Embryonic facial prominence (tissue), 1 donor: ENCODE results near the gene RNF19B.
"Not testable (repeated sequence)": the region's sequence is repeated elsewhere in the genome, so short reads cannot be mapped to it uniquely, and the experiment has no call there.

Source experiments
- DNase-seq: peaks from one replicate; pipeline ENCODE4 v3.0.0-alpha.2; 2016; ENCODE audit errors: extremely low spot score

RNF19B gene, protein sequence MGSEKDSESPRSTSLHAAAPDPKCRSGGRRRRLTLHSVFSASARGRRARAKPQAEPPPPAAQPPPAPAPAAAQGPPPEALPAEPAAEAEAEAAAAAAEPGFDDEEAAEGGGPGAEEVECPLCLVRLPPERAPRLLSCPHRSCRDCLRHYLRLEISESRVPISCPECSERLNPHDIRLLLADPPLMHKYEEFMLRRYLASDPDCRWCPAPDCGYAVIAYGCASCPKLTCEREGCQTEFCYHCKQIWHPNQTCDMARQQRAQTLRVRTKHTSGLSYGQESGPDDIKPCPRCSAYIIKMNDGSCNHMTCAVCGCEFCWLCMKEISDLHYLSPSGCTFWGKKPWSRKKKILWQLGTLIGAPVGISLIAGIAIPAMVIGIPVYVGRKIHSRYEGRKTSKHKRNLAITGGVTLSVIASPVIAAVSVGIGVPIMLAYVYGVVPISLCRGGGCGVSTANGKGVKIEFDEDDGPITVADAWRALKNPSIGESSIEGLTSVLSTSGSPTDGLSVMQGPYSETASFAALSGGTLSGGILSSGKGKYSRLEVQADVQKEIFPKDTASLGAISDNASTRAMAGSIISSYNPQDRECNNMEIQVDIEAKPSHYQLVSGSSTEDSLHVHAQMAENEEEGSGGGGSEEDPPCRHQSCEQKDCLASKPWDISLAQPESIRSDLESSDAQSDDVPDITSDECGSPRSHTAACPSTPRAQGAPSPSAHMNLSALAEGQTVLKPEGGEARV

DNA sequence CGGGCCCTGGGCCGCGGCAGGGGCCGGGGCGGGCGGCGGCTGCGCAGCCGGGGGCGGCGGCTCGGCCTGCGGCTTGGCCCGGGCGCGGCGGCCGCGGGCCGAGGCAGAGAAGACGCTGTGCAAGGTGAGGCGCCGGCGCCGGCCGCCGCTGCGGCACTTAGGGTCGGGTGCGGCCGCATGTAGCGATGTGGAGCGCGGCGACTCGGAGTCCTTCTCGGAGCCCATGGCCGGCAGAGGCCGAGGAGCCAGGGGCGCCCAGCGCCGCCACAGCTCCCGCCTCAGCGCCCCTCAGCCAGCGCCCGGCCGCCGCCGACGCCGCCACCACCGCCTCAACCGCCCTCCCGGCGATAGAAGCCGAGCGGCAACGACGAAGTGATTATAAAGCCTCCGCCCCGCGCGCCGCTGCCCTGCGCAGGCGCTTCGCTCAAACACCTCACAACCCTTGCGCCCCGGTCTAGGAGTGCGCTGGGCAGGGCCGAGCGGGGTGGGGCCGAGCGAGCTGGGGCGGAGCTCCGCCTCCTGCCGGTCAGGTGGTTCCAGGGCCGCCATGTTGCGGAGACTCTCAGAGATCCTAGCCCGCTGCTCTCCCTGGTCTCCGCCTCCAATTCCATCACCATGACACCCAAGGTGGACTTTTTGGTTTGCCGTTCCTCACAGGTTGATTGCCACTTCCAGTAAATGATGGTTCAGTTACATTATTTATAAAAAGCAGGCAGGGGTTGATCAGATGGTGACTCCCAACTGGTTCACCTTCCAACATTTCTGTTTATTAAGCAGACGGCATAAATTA lies at the start of gene RNF19B:
Gene RNF19B, minus strand, starts transcription at position 349 of the 790 bp plus-strand sequence. Its CDS starts 124 bp downstream, at position 225.
- peak; percentile 88 for DNase-seq

GRCh38 chr1:33013791-33014190 lies 49.2 kb upstream of the RNF19B start:
- no peak for DNase-seq

DNA sequence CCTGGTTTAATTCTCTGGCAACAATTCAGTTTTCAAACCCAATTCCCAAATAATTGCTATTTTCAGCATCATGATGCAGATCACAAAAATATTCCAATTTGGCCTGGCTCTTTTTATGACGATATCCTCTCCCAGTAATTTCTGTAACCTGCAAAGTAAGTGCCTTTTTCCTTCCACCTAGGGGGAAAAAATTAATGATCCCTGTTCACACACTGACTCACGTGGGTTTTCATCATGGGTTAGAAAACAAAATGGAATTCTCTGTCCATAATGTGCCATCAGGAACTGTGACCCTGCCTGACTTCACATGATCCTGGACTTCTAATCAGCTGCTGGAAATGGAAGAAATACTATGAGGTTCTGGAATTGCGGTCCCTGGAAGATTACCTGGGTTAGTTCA lies 47.6 kb upstream of the RNF19B start:
- no peak for DNase-seq

GRCh38 chr1:33010932-33011731 lies 46.5 kb upstream of the RNF19B start:
- DNase-seq: no peak

GRCh38 chr1:33009561-33009960 lies 45.0 kb upstream of the RNF19B start:
- no peak for DNase-seq

DNA sequence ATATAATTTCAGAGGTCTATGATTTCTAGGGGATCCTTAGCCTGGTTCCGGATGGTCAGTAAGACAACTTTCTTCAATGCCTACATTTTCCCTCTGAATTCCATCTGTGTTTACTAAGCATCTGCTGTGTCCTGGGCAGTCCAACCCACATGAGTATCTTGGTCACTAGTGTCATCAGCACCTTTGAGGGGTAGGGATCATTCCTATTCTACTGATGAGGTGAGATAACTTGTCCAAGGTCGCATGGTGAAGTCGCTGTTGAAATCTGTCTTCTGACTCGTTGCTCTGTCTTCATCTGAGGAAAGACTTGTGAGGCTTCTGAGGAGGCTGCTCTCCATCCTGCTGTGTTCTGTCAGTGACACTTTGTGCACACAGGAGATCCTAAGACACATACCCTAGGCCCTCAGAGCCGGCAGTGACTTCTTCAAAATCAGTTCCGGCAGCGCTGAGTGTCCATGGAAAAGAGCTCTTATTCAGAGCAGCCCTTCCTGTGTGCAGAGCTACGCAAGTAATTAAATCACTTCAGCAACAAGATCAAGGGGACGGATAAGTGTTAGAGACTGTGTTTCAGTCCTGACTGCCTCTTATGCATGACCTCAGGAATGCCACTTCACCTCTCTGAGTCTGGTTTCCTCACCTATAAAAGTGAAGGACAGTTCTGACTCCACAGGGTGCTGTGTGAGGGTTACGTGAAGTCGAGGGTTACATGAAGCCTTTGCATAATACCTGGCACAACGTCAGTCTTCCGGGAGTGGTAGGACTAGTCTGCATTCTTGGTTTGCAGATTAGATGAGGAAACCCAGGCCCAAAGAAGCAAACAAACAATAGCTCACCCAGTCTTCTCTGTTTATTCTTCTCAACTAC lies 43.7 kb upstream of the RNF19B start:
- no peak for DNase-seq

DNA sequence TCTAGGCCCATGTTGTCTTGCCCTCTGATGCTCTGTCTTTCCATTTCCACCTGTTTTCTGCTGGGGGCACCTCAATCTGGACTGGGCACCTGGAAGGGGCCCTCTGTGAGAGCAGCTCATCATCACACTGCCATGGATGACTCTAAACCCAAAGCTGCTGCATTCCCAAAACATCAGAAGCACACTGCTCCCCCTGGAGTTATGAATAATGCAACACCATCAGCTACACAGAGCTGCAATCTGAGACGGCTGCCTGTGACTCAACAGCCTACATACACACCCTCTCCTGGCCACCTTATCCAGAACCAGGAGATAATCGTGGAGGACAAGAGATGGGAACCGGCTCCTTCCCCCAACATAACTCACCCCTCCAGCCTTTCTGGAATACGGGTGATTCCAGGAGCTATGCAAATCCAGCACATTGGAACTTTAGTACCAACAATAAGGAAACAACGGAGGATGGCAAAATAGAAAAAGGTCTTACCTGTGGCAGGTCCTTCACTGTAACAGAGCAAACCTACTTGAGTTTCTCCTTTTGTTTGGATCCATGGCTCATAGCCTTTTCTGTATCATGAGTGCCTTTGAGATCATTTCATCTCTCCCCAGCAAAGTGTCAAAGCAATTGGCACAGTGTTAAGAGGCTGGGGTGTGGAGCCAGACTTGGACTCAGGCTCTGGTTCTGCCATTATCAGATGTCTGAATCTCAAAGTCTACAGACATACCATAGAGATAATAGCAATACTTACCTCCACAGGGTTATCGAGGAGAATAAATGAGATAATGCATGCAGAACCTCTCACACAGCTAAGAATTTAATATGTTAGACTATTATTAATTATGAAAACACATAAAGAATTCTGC lies 42.8 kb upstream of the RNF19B start:
- DNase-seq: no peak

DNA sequence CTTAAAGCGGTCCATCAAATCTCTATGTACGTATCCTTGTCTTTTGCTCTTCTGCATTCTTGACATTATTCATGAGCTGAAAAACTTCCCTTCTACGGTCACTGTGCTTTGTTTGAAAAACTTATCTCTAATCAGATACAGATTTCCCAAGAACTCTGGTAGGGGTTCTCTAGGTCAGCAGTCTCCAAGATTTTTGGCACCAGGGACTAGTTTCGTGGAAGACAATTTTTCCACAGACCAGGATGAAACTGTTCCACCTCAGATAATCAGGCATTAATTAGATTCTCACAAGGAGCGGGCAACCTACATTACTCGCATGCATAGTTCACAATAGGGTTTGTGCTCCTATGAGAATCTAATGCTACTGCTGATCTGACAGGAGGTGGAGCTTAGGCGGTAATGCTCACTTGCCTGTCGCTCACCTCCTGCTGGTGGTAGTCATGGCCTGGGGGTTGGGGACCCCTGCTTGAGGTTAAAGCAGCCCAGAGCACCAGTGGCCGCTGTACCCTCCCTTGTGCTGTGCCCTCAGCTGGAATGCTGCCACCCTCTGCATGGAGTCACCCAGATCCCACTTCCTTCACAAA lies 41.3 kb upstream of the RNF19B start:
- no peak for DNase-seq

DNA sequence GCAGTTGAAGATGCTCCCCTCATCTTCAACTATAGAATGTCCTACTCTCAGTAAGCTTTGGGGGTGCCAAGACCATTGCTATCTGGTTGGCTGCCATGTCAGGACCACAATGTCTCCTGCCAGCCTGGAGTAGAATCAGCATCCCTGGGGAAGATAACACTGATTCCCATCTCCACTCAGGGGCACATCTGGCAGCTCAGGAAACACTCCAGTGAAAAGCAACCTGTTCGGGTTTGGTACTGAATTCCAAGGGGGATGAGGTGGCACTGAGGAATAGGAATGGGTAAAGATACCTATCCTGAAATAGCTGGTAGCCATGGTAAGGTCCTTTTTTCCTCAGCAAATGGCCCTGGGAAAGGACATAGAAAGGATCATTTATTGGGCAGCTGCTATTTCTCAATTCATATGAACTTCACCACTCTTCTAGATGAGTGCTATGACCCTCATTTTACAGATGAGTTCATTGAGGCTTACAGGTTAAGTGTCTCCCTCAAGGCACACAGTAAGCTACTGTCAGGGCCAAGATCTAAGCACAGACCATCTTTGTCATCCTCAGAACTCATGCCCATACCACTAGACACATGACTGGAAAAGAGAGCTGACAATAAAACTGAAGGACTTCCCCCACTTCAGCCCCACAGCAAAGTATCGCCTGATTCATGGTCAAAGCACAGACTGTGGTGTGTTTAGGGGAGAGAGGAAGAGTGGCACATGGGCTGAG lies 40.7 kb upstream of the RNF19B start:
- no peak for DNase-seq

DNA sequence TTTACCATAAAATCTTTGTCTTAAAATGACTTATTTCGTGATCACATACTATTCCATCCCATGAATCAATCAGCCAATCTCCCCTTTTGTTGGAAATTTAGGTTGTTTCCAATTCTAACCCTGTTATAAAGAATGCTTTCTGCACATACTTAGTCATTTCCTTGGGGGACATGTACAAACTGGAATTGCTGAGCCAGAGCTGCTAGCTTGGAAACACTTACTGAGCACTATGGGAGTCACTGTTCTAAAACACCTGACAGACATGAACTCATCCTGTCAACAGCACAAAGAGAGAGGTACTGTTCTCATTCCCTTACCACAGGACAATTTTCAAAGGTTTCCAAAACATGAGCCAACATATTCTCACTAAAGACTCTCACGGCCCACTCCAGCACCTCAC lies 40.0 kb upstream of the RNF19B start:
- DNase-seq: no peak

DNA sequence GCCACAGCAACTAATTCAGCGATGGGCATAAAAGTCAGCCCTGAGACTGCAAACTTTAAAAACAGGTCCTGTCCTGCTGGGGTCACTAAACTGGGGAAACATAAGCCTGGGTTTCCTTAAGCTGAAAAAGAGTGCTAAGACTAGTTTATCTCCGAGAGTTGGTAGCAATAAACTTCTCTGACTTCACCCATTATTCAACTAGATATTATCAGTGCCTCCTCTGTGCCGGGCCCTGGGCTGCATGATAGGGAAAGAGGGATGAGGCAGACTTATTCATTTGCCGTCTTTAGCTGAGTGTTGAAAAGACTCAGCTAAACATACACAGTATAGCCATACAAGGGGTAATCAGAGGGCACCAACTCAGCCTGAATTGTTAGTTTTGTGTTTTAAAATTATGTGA lies 39.0 kb upstream of the RNF19B start:
- no peak for DNase-seq

GRCh38 chr1:33002006-33002405 lies 37.4 kb upstream of the RNF19B start:
- no peak for DNase-seq

GRCh38 chr1:33001282-33001681 lies 36.7 kb upstream of the RNF19B start:
- DNase-seq: no peak

- DNase-seq: no peak
Measured at GRCh38 chr1:33000427-33001026, 35.9 kb upstream of the RNF19B start.

DNA sequence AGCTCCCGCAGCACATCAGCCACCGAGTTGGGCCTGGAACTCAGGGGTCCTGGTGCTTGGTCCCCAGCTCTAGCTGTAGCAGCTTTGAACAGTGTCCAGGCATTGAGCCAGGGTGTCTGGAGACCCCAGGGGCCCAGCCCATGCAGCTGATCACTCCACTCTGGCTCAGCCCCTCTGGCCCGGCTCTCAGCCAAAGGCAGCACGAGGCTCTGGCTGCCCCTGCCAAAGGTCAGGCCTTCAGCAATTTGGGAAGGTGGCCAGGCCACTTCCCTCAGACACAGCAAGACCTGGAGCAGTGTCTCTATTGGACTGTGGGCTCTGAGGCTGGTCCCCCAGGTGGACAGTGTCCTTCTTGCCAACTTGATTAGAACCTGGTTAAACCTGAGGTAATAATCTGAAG lies 34.4 kb upstream of the RNF19B start:
- DNase-seq: no peak

- no peak for DNase-seq
Measured at GRCh38 chr1:32998064-32998463, 33.5 kb upstream of the RNF19B start.

- no peak for DNase-seq
Measured at GRCh38 chr1:32997381-32997891, 32.8 kb upstream of the RNF19B start.

GRCh38 chr1:32993324-32993636 lies 28.7 kb upstream of the RNF19B start:
- not testable (repeated sequence) for DNase-seq
